Hair follicle dermal papilla cell (primary cell): Measurements from ENCODE around the gene SETBP1. TPM values are rescaled to one million over a fixed set of nuclear protein-coding genes. Genes with fewer than 3 reads are reported as not detected.

ENCODE experiments used
- small RNA-seq: library from RNA; depleted of rRNA; stranded (forward); fragments of <200 nt; gene quantifications from one replicate; pipeline ENCODE3, GENCODE V24; 2012
- total RNA-seq: library from RNA; depleted of rRNA; stranded (reverse); fragments of >200 nt; gene quantifications from 2 replicates; pipeline ENCODE4 v1.2.3, GENCODE V29; 2012

SETBP1 gene
- total RNA-seq: 23.3 and 32.0 TPM in 2 replicates

DNA sequence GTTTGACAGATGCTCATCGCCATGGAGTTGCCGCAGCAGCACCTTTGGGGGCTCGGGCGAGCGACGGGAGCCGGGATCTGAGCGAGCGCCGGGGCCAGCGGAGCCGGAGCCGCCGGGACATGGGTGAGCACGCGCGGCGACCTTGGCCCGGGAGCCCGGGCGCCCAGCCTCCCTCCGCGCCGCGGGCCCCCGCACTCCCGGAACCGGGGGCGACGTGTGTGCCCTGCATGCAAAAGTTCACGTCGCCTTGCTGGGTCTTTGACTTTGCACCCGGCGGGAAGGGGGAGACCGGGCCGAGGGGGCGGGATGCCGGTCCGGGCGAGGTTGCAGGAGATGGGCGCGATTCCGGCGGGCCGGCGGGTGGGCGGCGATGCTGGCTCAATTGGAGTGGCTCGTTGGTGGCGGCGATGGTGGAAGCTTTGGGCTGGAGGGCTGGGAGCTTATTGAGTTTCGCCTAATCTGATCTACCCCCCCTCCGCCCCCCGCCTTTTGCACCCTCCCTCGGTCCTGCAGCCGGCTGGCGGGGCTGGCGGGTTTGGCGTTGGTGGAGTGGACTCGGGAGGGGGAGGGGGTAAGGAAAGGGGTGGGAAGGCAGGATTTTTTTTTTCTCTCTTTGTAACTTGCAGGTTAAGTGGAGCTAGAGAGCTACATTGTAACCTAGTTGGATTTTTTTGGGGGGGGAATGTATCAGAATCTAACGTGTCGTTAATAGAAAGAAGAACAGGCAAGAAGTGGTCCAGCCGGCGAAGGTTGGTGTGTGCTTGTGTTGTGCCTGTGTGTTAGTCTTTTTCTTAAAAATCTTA lies at the start of gene SETBP1:
SETBP1 (plus strand) TSS at position 616 of the 803 bp plus-strand sequence. CDS start 20,459 bp downstream, outside the sequence.

Small RNA genes lying within 50 kb of the gene (small RNA-seq; reads per million reads assigned to genes)
- gene MIR4319: not detected
